Activated CD4-positive, CD25-positive, alpha-beta regulatory T cell treated with anti-CD3 and anti-CD28 coated beads, Interleukin-2, amount 50 U/mL, for 16 hours (primary cell): ENCODE results near the gene OXCT1.
A peak's percentile ranks its signal among the peaks of the same experiment; 100 is the strongest.
"Not testable (repeated sequence)": the region's sequence is repeated elsewhere in the genome, so short reads cannot be mapped to it uniquely, and the experiment has no call there.

Experiments used
- DNase-seq: peaks from one replicate; pipeline ENCODE4 v3.0.0-alpha.2; 2020; ENCODE audit warnings: low read depth, low spot score

Gene OXCT1

GRCh38 chr5:41874512-41875060 is 4.4 kb upstream of the OXCT1 start:
- no peak for DNase-seq

GRCh38 chr5:41871852-41872251 is 1.6 kb upstream of the OXCT1 start:
- DNase-seq: no peak

GRCh38 chr5:41870627-41871048 is 413 bp upstream of the OXCT1 start:
- no peak for DNase-seq

- peak; percentile 6 for DNase-seq
Measured at GRCh38 chr5:41869151-41869723, 988 bp downstream of the OXCT1 start.

DNA sequence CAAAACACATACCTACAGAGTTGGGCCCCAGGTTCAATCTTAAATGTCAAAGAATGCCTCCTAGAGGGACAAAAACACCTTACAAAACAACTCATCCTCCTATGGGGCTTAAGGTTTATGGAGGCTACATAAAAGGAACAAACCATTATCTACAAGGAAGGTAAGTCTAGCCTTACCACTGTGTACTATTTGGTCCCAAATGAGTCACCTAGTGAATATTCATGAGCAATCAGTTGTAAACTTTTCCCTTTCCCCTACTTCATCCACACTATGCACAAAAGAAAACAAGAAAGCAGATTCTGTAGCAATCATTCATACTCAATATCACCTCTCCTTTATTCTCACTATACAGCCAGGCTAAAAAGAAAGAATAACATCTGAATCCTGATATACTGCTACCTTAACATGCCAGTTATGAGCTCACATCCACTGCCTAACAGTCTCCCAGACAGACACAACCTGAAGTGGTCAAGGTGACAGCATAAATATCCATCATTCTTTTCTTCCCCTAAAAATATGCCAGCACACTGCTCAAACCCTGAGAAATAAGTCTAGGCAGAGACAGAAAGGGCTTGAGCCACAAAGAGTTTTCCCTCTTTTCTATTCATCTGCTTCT is 6.2 kb downstream of the OXCT1 start:
- no peak for DNase-seq

- DNase-seq: no peak
Measured at GRCh38 chr5:41858890-41859289, 11.3 kb downstream of the OXCT1 start.

DNA sequence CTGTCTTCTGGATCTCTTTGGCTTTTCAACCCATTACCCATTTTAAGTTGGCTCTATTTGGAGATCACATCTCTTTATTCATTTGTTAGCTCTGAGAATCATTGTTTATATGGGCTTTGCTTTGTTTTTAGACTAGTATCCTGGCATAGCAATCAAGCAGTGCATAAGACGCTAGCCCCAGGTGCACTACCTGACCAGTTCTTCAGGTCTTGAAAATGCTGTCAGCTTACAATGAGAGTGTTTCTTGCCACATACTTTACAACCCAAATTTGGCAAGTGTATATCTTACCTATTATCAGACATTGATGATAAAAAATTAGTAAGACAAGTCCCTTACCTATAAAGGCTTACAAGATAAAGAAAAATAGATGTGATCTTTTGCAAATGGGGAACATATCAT is 12.2 kb downstream of the OXCT1 start:
- no peak for DNase-seq

- DNase-seq: peak; percentile 28
Measured at GRCh38 chr5:41856644-41857491, 13.4 kb downstream of the OXCT1 start.

DNA sequence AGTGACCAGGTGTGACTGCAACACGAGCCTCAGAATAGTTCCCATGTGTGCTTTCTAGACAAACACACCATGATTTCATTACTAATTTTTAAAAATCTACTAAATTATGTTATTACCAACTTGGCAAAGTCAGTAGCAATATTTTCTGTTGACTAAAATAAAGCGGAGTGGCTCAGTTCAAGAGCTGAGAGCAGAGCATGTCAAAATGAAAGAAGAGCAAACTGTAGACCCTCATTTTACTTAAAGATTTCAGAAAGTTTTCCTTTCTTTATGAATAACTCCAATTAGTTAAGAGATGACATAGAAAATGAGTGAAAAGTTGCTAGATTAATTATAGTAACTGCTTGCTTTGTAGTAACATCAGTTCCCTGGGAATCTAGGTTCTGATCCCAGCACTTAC is 17.9 kb downstream of the OXCT1 start:
- DNase-seq: no peak

GRCh38 chr5:41851116-41851515 is 19.1 kb downstream of the OXCT1 start:
- DNase-seq: no peak

DNA sequence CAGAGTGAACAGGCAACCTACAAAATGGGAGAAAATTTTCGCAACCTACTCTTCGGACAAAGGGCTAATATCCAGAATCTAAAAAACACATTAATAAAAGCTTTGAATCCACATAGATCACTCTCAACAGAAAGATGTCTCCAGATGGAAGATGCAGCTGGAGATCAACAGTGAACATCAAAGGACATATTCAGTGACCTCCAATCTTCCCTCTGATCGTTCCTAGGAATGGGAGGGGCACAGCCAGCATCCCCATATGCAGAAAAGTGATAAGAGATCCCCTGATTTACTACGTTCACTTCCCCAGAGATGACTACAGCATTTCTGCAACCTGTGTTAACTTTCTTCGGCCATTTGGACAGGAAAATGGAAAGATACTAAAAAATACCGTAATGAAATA is 21.2 kb downstream of the OXCT1 start:
- no peak for DNase-seq

GRCh38 chr5:41845751-41846150 is 24.5 kb downstream of the OXCT1 start:
- DNase-seq: not testable (repeated sequence)

DNA sequence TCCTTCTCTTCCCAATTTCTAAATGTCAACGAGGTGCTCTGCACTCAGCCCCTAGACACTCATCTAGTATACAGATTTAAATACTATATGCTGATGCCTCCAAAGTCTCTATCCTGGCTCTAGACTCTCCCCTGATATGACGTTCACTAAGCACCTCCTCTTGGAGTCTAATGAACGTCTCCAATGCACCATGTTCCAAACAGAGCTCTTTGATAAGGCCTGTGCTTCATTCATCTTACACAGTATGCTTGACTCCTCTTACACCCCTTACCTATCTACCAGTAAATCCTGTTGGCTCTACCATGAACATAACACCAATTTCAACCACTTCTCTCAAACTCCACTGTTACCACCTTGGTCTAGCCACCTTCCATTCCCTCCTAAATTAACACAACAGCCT is 25.7 kb downstream of the OXCT1 start:
- DNase-seq: no peak

- no peak for DNase-seq
Measured at GRCh38 chr5:41843456-41844370, 26.5 kb downstream of the OXCT1 start.

DNA sequence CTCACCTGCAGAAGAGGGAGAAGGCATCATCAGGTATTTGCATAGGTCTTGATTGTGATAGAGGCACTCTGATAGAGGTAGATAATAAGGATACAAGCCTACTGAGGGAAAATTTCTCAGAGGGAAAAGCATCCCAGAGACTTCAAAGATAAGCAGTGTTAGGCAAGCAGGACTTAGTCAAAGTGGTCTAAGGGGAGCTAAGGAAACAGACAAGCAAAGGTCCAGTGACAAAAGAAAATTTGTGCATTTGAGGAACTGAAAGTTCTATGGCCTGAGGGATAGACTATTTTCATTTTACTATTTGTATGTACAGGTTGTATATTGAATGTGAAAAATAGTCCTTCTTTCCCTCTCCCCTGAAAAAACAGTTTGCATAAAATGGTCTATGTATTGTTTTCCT is 27.4 kb downstream of the OXCT1 start:
- no peak for DNase-seq

GRCh38 chr5:41841325-41841724 is 28.9 kb downstream of the OXCT1 start:
- no peak for DNase-seq

DNA sequence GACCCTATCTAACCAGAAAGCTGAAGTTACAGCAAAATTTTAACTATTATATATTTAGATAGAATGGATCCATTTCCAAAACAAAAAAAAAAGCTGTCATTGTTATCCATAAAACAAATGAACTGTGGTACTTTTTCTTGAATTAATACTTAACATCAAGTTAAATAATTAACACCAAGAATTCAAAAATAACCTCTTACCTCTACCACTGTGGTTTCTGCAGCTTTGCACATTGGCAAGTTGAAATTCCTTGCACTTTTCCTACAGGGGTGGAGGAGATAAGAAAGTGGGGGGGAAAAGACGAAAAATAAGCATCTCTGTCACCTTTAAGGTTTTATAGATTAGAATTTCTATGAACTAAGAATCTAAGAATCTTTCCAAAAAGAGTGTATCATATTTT is 30.0 kb downstream of the OXCT1 start:
- no peak for DNase-seq

GRCh38 chr5:41837793-41838192 is 32.4 kb downstream of the OXCT1 start:
- DNase-seq: no peak

GRCh38 chr5:41835645-41836044 is 34.6 kb downstream of the OXCT1 start:
- no peak for DNase-seq

DNA sequence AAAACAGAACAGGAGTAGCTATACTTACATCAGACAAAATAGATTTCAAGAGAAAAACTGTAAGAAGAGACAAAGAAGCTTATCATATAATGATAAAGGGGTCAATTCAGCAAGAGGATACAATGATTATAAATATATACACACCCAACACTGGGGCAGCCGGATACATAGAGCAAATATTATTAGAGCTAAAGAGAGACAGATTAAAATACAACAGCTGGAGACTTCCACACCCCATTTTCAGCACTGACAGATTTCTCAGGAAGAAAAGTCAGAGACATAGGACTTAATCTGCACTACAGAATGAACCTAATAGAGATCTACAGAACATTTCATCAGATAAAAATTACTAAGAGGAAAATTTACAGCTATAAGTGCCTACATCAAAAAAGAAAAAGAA is 35.7 kb downstream of the OXCT1 start:
- no peak for DNase-seq

DNA sequence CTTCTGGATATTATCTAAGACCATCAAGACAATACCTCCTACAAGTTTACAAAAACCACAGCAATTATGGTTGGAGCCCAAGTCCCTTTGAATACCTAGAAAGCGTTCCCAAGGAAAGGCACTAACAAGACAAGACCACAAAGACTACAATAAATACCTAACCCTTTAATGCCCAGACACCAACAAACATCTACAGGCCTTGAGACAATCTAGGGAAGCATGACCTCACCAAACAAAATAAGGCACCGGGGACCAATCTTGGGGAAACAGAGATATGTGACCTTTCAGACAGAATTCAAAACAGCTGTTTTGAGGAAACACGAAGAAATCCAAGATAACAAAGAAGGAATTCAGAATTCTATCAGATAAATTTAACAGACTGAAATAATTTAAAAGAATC is 37.8 kb downstream of the OXCT1 start:
- DNase-seq: no peak

DNA sequence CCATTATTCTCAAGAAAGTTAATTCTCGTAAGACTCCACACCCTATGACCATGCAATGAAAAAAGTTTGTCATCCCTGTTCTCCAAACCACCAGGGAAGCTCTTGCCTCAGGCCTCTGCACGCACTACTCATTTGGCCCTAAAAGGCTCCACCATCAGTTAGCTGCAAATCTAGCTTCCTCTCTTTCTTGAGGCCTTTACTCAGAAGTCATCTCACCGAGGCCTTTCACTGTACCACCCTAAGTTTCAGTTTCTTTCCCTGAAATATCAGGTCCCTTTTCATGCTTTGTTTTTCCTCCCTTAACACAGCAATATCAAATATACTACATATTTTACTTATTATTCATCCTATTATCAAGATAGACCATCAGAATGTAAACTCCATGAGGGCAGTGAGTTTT is 39.1 kb downstream of the OXCT1 start:
- DNase-seq: no peak
